Pancreas (tissue), 10 donors: ENCODE data around the gene ZBTB4. TPM values are rescaled to one million over a fixed set of nuclear protein-coding genes. Genes with fewer than 3 reads are reported as not detected.

Experiments
- ATAC-seq, 4 donors: fragments of 200-7000 bp; cut with Tn5 transposase; one replicate each; pipeline versions ENCODE4 v1.8.0 to v1.9.1; 2020; ENCODE audit warnings: mild to moderate bottlenecking in 4 of 4, moderate library complexity in 4 of 4
- DNase-seq, 6 donors: peaks; one replicate each; pipeline ENCODE4 v3.0.0-alpha.2; 2020
- FAIRE-seq: peaks from 2 replicates; lab custom pipeline; 2012; peaks lifted over from hg19 to GRCh38; lab: Jason Lieb, UNC
- H3K27ac ChIP-seq, 4 donors: fragments of 200-600 bp; sonication (generic); 1 replicate in 3 of 4; 2 replicates in 1 of 4; pipeline versions ENCODE4 v1.5.0 to v1.8.0; 2020
- H3K27me3 ChIP-seq, 4 donors: fragments of 200-600 bp; one replicate each; pipeline ENCODE4 v1.8.0; 2021
- H3K36me3 ChIP-seq, 3 donors: fragments of 200-600 bp; sonication (generic) in 1 of 3; one replicate each; pipeline versions ENCODE4 v1.5.0 to v1.8.0; 2020 to 2021
- H3K4me1 ChIP-seq, 3 donors: fragments of 200-600 bp; one replicate each; pipeline ENCODE4 v1.8.0; 2021
- H3K4me3 ChIP-seq, 4 donors: fragments of 200-600 bp; sonication (generic) in 2 of 4; one replicate each; pipeline versions ENCODE4 v1.5.0 to v1.8.0; 2020 to 2021
- H3K9me3 ChIP-seq, 4 donors: fragments of 200-600 bp; one replicate each; pipeline ENCODE4 v1.8.0; 2021
- WGBS, 2 donors: extraction: QIAGEN DNeasy Blood & Tissue Kit; methylation state at CpG; one replicate each; pipeline ENCODE4 v1.1.7; 2013; 5-methylcytosine and 5-hydroxymethylcytosine counted together
- intact Hi-C, 3 donors: fragments of 100-400 bp; cut with DNase I; formaldehyde crosslinking; loops; one replicate each; pipeline versions ENCODE4 v1.11.1 to v1.14.2; 2022
- polyA plus RNA-seq, 2 donors: library from polyadenylated mRNA; stranded (reverse); fragments of 200-250 nt; gene quantifications; one replicate each; pipeline ENCODE4 v1.2.3, GENCODE V29; 2013
- total RNA-seq, 6 donors: library from RNA; stranded (reverse); fragmentation: NEBNext Ultra II Directional in 4 of 6; extraction: Animal tissue kit (Norgen Biotek cat#: 25700) in 4 of 6; gene quantifications; one replicate each; pipeline versions ENCODE4 v1.2.1 to v1.2.4, GENCODE V29; 2021 to 2023
- TF ChIP-seq, protein P1 (sequence below), 4 donors: fragments of 200-600 bp; sonication (generic) in 3 of 4; IDR thresholded peaks; one replicate each; pipeline versions ENCODE4 v1.5.0 to v1.8.0; 2021; ENCODE audit warnings: antibody characterized with exemption in 4 of 4
- donor health status: healthy with polysubstance abuse.
- donor health status: DM: no; HTN: no; CAD: no; lungs with moderate emphysema.
- donor health status: DM: no; HTN: no; CAD: no.
- donor health status: control.
- donor health status: control.
- donor health status: Bipolar disorder and iron deficiency.
- donor health status: DM: yes; HTN: yes; CAD: no.
- donor health status: DM: no; HTN: no; CAD: no.
- donor health status: DM: no; HTN: no; CAD: no.
- donor health status: DM: yes; HTN: yes; CAD: no.

Gene ZBTB4
- total and polyA plus RNA-seq, 8 donors = 17.3 to 30.2 (median 21.0) TPM

DNA sequence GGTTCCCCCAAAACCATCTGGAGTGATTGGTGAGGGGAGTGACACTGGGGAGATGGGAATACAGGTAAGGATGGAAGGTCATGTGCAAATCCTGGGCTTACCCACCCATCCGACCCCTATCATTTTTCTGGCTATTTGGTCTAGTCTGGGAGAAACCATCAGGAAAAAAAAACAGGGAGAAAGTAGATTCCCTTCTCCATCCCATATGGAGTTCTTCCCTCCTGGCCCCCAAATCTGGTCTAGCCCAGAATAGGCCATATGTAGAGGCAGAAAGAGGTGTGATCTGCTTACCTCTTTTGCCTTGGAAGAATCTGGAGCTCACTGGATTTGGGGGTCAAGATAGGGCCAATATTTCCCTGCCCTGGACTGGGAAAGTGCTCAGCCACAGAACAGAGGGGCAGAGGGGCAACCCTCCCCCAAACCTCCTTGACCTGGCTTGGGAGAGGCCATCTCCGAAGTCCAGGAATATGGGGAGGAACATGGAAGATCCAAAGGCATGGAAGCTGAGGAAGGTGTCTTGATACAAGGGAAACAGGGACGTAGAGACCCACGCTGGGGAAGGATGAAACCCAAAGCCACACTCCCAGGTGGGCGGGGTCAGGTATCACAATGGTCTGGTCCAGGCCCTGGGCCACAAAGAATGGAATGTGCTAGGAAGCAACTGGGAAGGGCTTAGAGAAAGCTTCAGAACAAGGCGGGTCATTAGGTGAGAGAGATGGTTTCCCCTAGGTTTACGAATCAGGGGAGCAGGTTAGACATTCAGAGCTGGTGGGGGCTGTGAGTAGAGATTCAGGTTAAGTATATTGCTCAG lies 18.4 kb downstream of the ZBTB4 start:
- 97 to 98% methylated on average over 7 of the region's 7 CpGs for WGBS, 2 donors
- H3K4me3 ChIP-seq = no peak overlapping the region
- H3K36me3 ChIP-seq = peaks cover 0 to 25% (median 5%) of the 10 kb centered on the region in 3 donors
- H3K4me1 ChIP-seq = peaks cover 0 to 2% (median 0%) of the 10 kb centered on the region in 3 donors
- no peaks in the 10 kb centered on the region for H3K9me3 ChIP-seq
- TF ChIP-seq, protein P1, sequence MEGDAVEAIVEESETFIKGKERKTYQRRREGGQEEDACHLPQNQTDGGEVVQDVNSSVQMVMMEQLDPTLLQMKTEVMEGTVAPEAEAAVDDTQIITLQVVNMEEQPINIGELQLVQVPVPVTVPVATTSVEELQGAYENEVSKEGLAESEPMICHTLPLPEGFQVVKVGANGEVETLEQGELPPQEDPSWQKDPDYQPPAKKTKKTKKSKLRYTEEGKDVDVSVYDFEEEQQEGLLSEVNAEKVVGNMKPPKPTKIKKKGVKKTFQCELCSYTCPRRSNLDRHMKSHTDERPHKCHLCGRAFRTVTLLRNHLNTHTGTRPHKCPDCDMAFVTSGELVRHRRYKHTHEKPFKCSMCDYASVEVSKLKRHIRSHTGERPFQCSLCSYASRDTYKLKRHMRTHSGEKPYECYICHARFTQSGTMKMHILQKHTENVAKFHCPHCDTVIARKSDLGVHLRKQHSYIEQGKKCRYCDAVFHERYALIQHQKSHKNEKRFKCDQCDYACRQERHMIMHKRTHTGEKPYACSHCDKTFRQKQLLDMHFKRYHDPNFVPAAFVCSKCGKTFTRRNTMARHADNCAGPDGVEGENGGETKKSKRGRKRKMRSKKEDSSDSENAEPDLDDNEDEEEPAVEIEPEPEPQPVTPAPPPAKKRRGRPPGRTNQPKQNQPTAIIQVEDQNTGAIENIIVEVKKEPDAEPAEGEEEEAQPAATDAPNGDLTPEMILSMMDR (IDR thresholded peaks at IDR 0.05) = no peak
- FAIRE-seq (no peak), DNase-seq (no peak), ATAC-seq (no peak)
- no peak overlapping the region for H3K27ac ChIP-seq
- intact Hi-C loops = no loop called here
- no peaks in the 10 kb centered on the region for H3K27me3 ChIP-seq

DNA sequence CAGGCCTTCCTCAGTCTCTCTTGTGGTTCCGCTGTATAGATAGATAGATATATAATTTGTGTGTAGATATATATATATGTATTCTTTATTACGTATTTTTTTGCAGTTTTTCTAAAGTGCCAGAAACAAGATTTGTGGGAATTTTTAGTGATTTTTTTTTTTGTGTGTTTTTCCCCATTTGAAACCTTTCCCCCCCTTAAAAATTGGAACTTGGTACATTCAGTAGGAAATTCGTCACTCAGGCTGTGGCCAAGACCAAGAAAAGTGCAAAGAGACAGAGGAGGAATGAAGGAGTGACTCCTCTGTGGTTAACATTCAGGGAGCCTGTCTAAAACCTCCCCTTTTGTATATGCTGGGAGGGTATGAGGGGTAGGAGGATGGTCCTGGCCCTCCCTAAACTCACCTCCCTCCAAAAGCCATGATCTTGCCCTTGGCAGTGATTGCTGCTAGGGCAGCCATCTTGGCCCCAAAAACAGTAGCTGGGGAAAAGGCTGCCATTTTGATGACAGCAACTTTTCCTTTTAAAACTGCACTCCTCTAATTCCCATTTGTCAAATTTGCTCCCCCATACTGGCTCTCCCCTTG lies 19.4 kb downstream of the ZBTB4 start:
- no peak for FAIRE-seq
- H3K4me3 ChIP-seq = no peak overlapping the region
- no peak for ATAC-seq
- 79 to 83% methylated on average over 3 of the region's 3 CpGs for WGBS, 2 donors
- DNase-seq = no peak
- no peaks in the 10 kb centered on the region for H3K9me3 ChIP-seq
- intact Hi-C loops = no loop called here
- H3K36me3 ChIP-seq = peaks cover 0 to 18% (median 5%) of the 10 kb centered on the region in 3 donors
- H3K27ac ChIP-seq = no peak overlapping the region
- H3K27me3 ChIP-seq = no peaks in the 10 kb centered on the region
- H3K4me1 ChIP-seq = peaks cover 0 to 2% (median 0%) of the 10 kb centered on the region in 3 donors
- TF ChIP-seq, protein P1 (IDR thresholded peaks at IDR 0.05) = no peak

DNA sequence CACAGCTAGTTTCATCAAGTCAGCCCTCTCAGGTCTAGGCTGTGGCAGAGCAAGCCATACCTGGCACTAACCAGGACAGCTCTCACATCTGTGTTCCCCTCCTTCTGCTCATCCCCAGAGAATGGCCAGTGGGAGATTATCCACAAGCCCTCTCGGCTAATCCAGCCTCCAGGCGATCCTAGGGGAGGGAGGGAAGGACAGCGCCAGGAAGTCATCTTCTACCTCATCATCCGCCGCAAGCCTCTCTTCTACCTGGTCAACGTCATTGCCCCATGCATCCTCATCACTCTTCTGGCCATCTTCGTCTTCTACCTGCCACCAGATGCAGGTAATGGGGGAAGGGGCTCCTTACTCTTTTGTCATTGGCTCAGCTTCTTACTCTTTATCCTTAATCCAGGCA lies 31.0 kb downstream of the ZBTB4 start:
- Histone ChIP-seq H3K36me3 (no peaks in the 10 kb centered on the region), H3K27ac (no peak overlapping the region), H3K4me1 (peaks cover 0 to 5% (median 0%) of the 10 kb centered on the region in 3 donors), H3K27me3 (no peaks in the 10 kb centered on the region), H3K4me3 (no peak overlapping the region), H3K9me3 (no peaks in the 10 kb centered on the region)
- FAIRE-seq = no peak
- TF ChIP-seq, protein P1 (IDR thresholded peaks at IDR 0.05) = no peak
- intact Hi-C loops = no loop called here
- 91 to 96% methylated on average over 7 of the region's 7 CpGs for WGBS, 2 donors
- no peak for ATAC-seq
- no peak for DNase-seq

DNA sequence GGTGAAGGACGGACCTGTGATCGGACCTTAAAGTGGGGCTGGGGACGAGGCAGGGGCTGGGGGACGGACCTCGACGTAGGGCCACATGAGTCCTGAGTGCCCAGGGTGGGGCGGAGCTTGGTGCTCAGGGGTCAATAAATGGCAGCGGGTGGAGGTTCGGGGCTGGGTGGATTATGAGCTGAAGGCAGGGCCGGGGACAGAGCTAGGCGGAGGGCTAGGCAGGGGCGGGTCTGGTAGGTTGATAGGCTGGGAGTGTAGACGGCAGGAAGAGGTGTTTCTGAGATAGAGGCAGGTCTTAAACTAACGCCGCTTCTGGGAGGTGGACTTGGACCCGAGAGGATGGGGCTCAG lies 33.8 kb downstream of the ZBTB4 start:
- Histone ChIP-seq H3K36me3 (no peaks in the 10 kb centered on the region), H3K9me3 (no peaks in the 10 kb centered on the region), H3K4me1 (peaks cover 0 to 7% (median 0%) of the 10 kb centered on the region in 3 donors), H3K4me3 (peak overlapping the region; percentile 18 to 63 (median 58)), H3K27ac (peak overlapping the region in 1 of 4 donors; percentile 29), H3K27me3 (no peaks in the 10 kb centered on the region)
- intact Hi-C loops = no loop called here
- TF ChIP-seq, protein P1 (IDR thresholded peaks at IDR 0.05) = no peak
- DNase-seq (peak in 1 of 6 donors; percentile 69), ATAC-seq (peak; percentile 53 to 66 (median 62)), FAIRE-seq (no peak)
- 3 to 4% methylated on average over 16 of the region's 16 CpGs for WGBS, 2 donors
